NCI-H1694 treated with DMSO at 0.1 percent for 48 hours (cell line): ENCODE data around the gene IKBKG.
A peak's percentile ranks its signal among the peaks of the same experiment; 100 is the strongest.
"Not testable (repeated sequence)": the region's sequence is repeated elsewhere in the genome, so short reads cannot be mapped to it uniquely, and the experiment has no call there.

Source experiments
- DNase-seq: peaks from one replicate; lab custom pipeline; 2025; lab: John Stamatoyannopoulos, UW

The IKBKG gene

GRCh38 chrX:154547245-154548027 is at the start of gene IKBKG:
Gene IKBKG, plus strand, starts transcription at chrX:154547620. Its CDS starts 4,383 bp downstream, at chrX:154552003.
- peak; percentile 89 for DNase-seq

- DNase-seq: not testable (repeated sequence)
These were observed 46.0 kb upstream of the IKBKG start for GRCh38 chrX:154501423-154501822.

GRCh38 chrX:154502098-154502497 is 45.3 kb upstream of the IKBKG start:
- DNase-seq: no peak

GRCh38 chrX:154502989-154503388 is 44.4 kb upstream of the IKBKG start:
- DNase-seq: no peak

- no peak for DNase-seq
These were observed 41.7 kb upstream of the IKBKG start for GRCh38 chrX:154505734-154506133.

- no peak for DNase-seq
These were observed 40.7 kb upstream of the IKBKG start for GRCh38 chrX:154506483-154507332.

- DNase-seq: no peak
These were observed 39.6 kb upstream of the IKBKG start for GRCh38 chrX:154507673-154508383.

- no peak for DNase-seq
These were observed 39.1 kb upstream of the IKBKG start for GRCh38 chrX:154508384-154508745.

GRCh38 chrX:154509455-154509854 is 38.0 kb upstream of the IKBKG start:
- no peak for DNase-seq

GRCh38 chrX:154511761-154512160 is 35.7 kb upstream of the IKBKG start:
- DNase-seq: no peak

- no peak for DNase-seq
These were observed 34.4 kb upstream of the IKBKG start for GRCh38 chrX:154512879-154513553.

GRCh38 chrX:154513716-154514115 is 33.7 kb upstream of the IKBKG start:
- no peak for DNase-seq

GRCh38 chrX:154515090-154515965 is 32.1 kb upstream of the IKBKG start:
- no peak for DNase-seq

GRCh38 chrX:154515966-154516655 is 31.3 kb upstream of the IKBKG start, which contains the start of gene FAM3A:
Gene FAM3A, minus strand, starts transcription at chrX:154516232. Its CDS starts 460 bp downstream, at chrX:154515772.
- peak; percentile 74 for DNase-seq

- DNase-seq: no peak
These were observed 30.7 kb upstream of the IKBKG start for GRCh38 chrX:154516656-154517100.

- DNase-seq: no peak
These were observed 30.2 kb upstream of the IKBKG start for GRCh38 chrX:154517101-154517781.

GRCh38 chrX:154519389-154519788 is 28.0 kb upstream of the IKBKG start:
- no peak for DNase-seq

GRCh38 chrX:154525606-154526490 is 21.6 kb upstream of the IKBKG start:
- DNase-seq: no peak
